ENCODE results near the gene MRFAP1L1.
A peak's percentile ranks its signal among the peaks of the same experiment; 100 is the strongest.
"Not testable (repeated sequence)": the region's sequence is repeated elsewhere in the genome, so short reads cannot be mapped to it uniquely, and the experiment has no call there.

The MRFAP1L1 gene

GRCh38 chr4:6686104-6686787, 23.4 kb downstream of the MRFAP1L1 start:
- DNase-seq, result no peak

DNA sequence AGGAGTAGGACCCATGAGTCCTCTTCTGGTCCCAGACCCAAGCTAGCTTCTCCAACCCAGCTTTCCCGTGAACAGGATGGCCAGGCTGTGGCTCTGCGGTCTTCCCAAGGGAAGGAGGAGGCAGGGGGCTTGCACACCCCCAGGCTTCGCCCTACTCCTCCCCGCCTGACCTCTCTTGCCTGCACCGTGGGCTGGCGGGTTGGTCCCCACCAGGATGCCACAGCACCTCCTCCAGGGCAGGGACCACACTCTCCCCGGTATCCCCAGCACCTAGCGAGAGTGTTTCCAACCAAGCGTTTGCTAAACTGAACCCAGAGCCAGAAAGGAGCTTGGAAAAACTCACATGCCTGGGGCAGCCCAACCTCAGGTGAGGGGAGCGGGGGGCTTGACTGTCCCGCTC, 25.0 kb downstream of the MRFAP1L1 start:
- DNase-seq, result no peak

DNA sequence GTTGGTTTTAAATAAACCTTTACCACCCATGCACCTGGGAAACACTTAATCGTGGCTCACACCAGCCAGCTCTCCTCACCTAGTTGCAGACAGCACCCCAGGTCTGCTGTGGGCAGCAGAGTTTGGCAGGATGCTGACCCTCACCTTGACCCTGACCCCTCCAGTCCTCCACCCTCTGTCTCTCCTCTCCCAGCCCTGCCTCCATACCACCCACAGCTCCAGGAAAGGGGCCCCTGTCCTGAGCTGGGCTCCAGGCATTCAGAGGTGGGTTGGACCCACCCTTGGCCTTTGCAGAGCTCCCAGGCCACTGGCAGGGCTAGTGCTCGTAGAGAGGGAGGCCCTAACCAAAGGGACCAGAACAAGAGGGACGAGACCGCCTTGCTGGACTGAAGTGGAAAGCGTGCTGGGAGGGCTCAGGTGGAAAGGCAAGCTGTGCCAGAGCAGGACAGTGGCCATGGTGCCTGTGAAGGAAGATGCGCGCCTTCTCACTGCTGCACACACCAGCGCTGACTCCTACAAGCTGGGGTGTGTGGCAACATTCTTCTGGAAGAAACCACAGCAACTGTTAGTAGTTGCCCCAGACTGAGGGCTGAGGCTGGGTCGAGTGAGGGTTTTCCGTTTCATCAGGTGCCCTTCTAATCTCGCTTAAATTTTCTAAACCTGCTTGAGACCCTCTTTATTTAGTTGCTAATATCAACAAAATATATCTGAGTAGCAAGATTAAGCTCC, 26.6 kb downstream of the MRFAP1L1 start:
- DNase-seq, result no peak

- DNase-seq, result no peak
Measured at GRCh38 chr4:6681191-6681590, 28.5 kb downstream of the MRFAP1L1 start.

DNA sequence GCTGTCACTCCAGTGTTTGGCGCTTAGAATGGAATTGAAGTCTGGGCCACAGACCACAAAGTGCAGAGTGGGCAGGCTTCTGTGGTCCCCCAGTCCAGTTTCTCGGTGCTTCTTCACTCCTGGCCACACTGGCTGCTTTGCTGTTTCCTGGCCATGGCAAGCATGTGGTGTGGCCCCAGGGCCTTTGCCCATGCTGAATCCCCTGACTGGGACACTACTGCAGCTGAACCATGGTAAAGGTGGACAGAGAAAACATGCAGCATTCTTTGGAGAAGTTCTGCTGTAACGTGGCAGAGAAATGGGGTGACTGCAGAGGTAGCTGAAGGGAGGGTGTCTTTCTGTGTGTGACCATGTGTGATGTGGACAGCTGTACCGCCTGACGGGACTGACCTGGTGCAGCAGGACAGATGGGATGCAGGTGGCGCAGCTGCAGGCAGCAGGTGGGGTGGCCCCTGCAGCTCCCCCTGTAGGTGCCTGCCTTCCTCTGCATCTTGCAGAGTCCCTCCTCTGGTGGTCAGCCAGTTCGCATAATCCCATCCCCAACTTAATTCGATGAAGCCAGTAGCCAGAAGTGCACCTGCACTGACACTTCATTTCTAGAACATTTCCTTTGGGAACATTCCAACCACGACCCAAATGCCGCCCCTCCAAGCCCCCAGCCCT, 29.2 kb downstream of the MRFAP1L1 start:
- DNase-seq, result no peak

DNA sequence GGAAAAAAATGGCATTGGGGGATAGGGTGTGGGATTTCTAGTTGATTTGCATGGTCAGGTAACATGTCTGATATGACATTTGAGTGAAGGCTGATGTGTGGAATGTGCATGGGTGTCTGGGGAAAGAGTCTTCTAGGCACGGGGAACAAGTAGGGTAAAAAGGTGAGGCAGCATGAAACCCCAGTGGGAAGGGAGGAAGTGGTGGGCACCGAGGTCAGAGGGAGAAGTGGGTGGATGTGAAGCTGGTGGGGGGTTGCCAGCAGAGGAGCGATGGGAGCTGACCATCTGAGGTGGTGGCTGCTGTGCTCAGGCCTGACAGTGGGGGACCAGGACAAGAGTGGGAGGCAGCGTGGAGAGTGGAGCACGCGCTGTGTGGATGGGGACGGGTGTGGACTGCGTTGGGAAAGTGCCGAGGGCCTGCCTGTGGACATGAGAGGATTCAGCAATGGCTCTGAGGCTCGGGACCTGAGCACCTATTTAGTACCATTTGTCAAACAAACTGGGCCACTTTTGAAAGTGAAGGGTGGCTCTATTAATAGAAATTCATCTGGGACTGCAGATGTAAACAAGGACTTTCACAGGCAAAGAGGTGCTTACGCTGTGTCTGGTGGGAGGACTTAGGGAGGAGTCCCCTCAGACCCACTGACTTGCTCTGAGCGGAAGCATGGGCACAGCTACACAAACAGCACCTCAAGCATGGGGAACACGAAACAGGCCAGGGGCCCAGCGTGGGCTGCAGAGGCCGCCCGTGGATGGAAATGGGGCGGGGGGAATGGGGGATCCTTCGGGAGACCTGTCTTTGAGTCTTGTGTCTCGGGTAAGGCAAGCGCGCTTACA, 32.7 kb downstream of the MRFAP1L1 start:
- no peak for DNase-seq

GRCh38 chr4:6674500-6675149, 35.0 kb downstream of the MRFAP1L1 start:
- DNase-seq, result peak in 1 of 2 experiments; percentile 24

DNA sequence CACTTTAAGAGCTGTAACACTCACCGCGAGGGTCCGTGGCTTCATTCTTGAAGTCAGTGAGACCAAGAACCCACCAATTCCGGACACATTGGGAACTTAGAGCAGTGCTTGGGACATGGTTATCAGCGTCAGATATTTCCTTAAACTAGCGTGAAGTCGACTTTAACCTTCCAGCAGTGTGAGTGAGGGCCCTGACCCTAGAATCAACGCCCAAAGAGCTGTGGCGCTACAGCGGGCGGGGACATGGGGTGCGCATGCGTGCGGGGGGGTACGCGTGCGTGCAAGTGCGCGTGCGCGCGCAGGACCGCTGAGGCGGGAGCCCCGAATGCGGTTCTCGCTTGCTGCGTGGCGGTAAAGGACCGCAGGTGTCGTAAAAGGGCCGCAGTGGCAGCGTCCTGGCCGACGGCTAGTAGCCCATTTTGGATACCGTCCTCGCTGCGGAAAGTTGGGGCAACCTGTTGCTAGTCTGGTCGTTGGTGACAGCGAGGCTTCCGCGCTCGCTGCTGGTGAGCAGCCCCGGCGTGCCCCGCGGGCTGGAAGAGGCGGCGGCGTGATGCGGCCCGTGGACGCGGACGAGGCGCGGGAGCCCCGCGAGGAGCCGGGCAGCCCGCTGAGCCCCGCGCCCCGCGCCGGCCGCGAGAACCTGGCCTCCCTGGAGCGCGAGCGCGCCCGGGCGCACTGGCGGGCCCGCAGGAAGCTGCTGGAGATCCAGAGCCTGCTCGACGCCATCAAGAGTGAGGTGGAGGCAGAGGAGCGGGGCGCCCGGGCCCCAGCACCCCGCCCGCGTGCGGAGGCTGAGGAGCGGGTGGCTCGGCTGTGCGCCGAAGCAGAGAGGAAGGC, 35.8 kb downstream of the MRFAP1L1 start:
- peak; percentile 70 to 80 for DNase-seq

DNA sequence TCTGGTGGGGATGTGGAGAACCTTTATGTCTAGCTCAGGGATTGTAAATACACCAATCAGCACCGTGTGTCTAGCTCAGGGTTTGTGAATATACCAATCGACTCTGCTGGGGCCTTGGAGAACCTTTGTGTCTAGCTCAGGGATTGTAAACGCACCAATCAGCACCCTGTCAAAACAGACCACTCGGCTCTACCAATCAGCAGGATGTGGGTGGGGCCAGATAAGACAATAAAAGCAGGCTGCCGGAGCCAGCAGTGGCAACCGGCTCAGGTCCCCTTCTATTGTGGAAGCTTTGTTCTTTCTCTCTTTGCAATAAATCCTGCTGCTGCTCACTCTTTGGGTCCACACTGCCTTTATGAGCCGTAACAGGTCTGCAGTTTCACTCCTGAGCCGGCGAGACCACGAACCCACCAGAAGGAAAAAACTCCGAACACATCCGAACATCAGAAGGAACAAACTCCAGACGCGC, 36.4 kb downstream of the MRFAP1L1 start:
- peak in 1 of 2 experiments; percentile 17 for DNase-seq

- not testable (repeated sequence) for DNase-seq
Measured at GRCh38 chr4:6672541-6673190, 37.0 kb downstream of the MRFAP1L1 start.

DNA sequence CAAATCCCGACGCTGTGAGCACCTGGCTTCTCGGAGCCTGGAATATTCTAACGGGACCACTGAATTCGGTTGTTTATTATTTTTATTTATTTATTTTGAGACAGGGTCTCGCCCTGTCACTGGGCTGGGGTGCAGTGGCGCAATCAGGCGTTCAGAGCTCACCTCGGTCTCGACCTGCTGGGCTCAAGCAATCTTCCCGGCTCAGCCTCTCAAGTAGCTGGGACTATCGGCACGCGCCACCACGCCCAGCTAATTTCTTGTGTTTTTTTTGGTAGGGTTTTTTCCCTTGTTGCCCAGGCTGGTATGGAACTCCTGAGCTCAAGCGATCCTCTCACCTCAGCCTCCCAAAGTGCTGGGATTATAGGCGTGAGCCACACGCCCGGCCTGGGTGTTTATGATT, 37.5 kb downstream of the MRFAP1L1 start:
- no peak for DNase-seq

- DNase-seq, result no peak
Measured at GRCh38 chr4:6671648-6672047, 38.0 kb downstream of the MRFAP1L1 start.

DNA sequence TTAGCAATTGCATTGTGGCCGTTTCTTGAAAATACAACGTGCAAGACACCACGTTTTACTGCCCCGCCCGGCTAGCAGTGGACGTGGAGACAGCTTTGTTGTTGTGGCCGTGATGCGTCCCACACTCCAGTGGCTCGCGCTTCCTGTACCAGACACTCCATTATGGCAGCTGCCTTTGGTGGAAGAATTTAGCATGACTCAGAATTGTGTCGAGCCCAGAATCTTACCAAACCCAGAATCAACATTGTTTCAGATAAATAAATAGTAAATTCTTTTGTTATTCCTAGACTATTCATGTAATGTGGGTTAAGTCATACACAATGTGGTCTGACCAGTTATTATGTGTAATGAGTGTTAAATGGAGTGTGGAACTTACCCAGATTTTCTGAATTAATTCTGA, 41.3 kb downstream of the MRFAP1L1 start:
- no peak for DNase-seq

DNA sequence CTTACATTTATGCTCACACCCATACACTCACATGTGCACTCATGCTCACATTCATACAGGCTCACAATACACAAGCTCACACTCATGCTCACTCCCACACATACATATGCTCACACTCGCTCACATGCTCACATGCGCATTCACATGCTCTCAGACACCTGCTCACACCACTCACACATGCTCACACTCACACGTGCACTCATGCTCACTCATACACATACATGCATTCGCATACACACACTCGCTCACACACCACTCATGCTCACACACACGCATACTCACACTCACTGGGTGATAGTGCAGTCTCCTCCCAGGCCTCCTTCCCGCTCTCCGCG, 44.4 kb downstream of the MRFAP1L1 start:
- no peak for DNase-seq

- DNase-seq, result no peak
Measured at GRCh38 chr4:6663596-6664393, 45.9 kb downstream of the MRFAP1L1 start.

DNA sequence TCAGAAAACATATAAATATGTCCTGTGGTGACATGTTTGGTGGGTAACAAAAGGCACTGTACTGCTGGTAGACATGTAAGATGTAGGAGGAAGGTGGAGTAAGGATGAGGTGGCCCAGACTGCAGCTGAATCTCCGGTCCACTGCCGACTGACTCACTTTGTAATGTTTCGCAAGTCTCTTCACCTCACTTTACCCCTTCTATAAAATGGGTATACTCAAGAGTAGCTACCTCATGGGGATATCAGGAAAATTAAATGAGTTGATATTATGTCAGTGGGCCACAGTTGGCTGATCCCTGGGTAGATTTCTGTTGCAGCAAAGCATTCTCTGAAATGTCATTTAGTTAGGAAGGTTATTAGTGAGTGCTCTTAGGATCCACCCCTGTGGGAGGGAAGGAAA, 47.1 kb downstream of the MRFAP1L1 start:
- DNase-seq, result no peak

GRCh38 chr4:6660430-6660829, 49.2 kb downstream of the MRFAP1L1 start:
- no peak for DNase-seq

DNA sequence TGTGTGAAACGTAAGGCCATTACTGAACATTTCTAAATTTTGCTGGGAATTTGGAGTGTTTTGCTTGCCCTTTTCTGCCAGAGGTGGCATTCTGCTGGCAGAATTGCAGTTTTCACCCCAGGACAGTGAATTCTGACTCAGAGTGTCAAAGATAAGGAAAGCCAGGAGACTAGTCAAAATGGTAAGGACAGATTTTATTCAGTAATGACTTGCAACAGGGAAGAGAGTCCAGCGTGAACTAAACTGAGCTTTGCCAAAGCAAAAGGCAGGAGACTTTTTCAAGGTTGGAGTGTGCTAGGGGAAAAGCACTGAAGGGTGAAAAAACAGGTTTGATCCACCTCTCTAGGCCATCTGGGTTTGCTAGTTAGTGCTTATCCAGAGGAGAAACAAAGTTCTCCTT, 49.8 kb downstream of the MRFAP1L1 start:
- DNase-seq, result no peak

DNA sequence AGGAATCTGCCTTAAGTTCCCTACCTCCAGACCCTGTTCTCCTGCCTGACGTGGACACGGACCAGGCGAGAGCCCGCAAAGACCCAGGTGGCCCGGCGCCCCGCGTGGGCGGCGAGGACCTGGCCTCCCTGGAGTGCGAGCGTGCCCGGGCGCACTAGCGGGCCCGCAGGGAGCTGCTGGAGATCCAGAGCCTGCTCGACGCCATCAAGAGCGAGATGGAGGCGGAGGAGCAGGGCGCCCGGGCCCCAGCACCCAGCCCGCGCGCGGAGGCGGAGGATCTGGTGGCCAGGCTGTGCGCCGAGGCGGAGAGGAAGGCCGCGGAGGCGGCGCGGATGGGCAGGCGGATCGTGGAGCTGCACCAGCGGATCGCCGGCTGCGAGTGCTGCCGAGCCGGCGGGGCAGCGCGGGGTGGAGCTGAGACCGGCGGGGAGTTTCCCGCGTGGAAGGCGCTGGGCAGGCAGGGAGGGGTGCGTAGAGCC, 51.0 kb downstream of the MRFAP1L1 start:
- DNase-seq, result no peak

DNA sequence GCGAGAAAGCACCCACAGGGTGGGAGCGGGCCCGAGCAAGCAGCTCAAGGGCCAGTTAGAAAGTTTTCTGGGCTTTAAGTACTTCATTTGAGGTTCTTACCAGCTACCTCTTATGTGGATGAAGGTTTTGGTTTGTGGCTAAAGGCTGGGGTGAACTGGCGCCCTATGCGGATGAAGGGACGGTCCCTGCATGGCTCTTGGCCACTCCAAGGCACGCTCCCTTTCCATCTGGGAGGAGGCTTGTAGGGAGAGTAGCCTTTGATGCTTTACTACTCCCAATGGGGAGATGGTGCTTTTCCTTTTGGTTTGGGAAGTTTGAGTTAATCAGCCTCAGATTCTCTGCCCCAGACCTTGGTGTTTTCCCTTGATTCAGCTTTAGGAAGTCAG, 51.5 kb downstream of the MRFAP1L1 start:
- DNase-seq, result no peak
